ENCODE data around the gene INTS14. TPM values are rescaled to one million over a fixed set of nuclear protein-coding genes. Genes with fewer than 3 reads are reported as not detected.
"Not testable (repeated sequence)": the region's sequence is repeated elsewhere in the genome, so short reads cannot be mapped to it uniquely, and the experiment has no call there.

Gene INTS14
- total RNA-seq, 2 donors from 2014 or later = 33.4 to 37.7 TPM

- peaks cover 90% of the 10 kb centered on the region for H3K36me3 Mint-ChIP-seq (ENCODE audit: low read depth)
- peaks cover 83% of the 10 kb centered on the region for H3K36me3 ChIP-seq (ENCODE audit: control insufficient read depth, insufficient read depth, low read length)
Measured at GRCh38 chr15:65558336-65558735, 52.6 kb downstream of the INTS14 start.

GRCh38 chr15:65556622-65557021 lies 54.3 kb downstream of the INTS14 start:
- Histone ChIP-seq H3K27ac (ENCODE audit: low read depth, low read length) (no peak overlapping the region), H3K4me1 (ENCODE audit: control insufficient read depth, insufficient read depth, low read length) (peaks cover 5% of the 10 kb centered on the region), H3K36me3 (ENCODE audit: control insufficient read depth, insufficient read depth, low read length) (peaks cover 68% of the 10 kb centered on the region), H3K9me3 (ENCODE audit: control insufficient read depth, low read length) (no peaks in the 10 kb centered on the region), H3K9ac (ENCODE audit: extremely low read depth, low read length, poor library complexity, severe bottlenecking) (no peak overlapping the region), H3K4me3 (ENCODE audit: low read length) (no peak overlapping the region), H3K27me3 (ENCODE audit: control insufficient read depth, insufficient read depth, low read length, poor library complexity, severe bottlenecking) (no peaks in the 10 kb centered on the region)
- TF ChIP-seq, protein P1, sequence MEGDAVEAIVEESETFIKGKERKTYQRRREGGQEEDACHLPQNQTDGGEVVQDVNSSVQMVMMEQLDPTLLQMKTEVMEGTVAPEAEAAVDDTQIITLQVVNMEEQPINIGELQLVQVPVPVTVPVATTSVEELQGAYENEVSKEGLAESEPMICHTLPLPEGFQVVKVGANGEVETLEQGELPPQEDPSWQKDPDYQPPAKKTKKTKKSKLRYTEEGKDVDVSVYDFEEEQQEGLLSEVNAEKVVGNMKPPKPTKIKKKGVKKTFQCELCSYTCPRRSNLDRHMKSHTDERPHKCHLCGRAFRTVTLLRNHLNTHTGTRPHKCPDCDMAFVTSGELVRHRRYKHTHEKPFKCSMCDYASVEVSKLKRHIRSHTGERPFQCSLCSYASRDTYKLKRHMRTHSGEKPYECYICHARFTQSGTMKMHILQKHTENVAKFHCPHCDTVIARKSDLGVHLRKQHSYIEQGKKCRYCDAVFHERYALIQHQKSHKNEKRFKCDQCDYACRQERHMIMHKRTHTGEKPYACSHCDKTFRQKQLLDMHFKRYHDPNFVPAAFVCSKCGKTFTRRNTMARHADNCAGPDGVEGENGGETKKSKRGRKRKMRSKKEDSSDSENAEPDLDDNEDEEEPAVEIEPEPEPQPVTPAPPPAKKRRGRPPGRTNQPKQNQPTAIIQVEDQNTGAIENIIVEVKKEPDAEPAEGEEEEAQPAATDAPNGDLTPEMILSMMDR (conservative IDR thresholded peaks at IDR 0.05) = no peak
- Mint-ChIP-seq H3K36me3 (ENCODE audit: low read depth) (peaks cover 82% of the 10 kb centered on the region), H3K9me3 (no peaks in the 10 kb centered on the region), H3K4me3 (no peak overlapping the region), H3K4me1 (peaks cover 12% of the 10 kb centered on the region), H3K27ac (no peak overlapping the region), H3K27me3 (ENCODE audit: insufficient read depth) (no peaks in the 10 kb centered on the region)
- no peak for DNase-seq
- 95 to 97% methylated on average over 7 of the region's 7 CpGs for WGBS, 2 experiments (ENCODE audit: insufficient coverage in 1 of 2, insufficient read length in 1 of 2)

More at GRCh38 chr15:65558336-65558735, 52.6 kb downstream of the INTS14 start:
- no peak overlapping the region for H3K9ac ChIP-seq (ENCODE audit: extremely low read depth, low read length, poor library complexity, severe bottlenecking)
- DNase-seq = no peak
- H3K4me3 ChIP-seq (ENCODE audit: low read length) = no peak overlapping the region
- Mint-ChIP-seq H3K27ac (peak overlapping the region; percentile 14), H3K9me3 (peaks cover 2% of the 10 kb centered on the region), H3K27me3 (ENCODE audit: insufficient read depth) (no peaks in the 10 kb centered on the region), H3K4me3 (no peak overlapping the region), H3K4me1 (peaks cover 12% of the 10 kb centered on the region)
- WGBS, 2 experiments (ENCODE audit: insufficient coverage in 1 of 2, insufficient read length in 1 of 2) = 96 to 97% methylated on average over 3 to 5 of the region's 5 CpGs
- peaks cover 5% of the 10 kb centered on the region for H3K4me1 ChIP-seq (ENCODE audit: control insufficient read depth, insufficient read depth, low read length)
- H3K9me3 ChIP-seq (ENCODE audit: control insufficient read depth, low read length) = peaks cover 2% of the 10 kb centered on the region
- no peak overlapping the region for H3K27ac ChIP-seq (ENCODE audit: low read depth, low read length)
- TF ChIP-seq, protein P1 (conservative IDR thresholded peaks at IDR 0.05) = no peak
- no peaks in the 10 kb centered on the region for H3K27me3 ChIP-seq (ENCODE audit: control insufficient read depth, insufficient read depth, low read length, poor library complexity, severe bottlenecking)

GRCh38 chr15:65553691-65554090 lies 57.2 kb downstream of the INTS14 start:
- WGBS, 2 experiments (ENCODE audit: insufficient coverage in 1 of 2, insufficient read length in 1 of 2) = 98 to 100% methylated on average over 3 of the region's 3 CpGs
- peaks cover 46% of the 10 kb centered on the region for H3K36me3 ChIP-seq (ENCODE audit: control insufficient read depth, insufficient read depth, low read length)
- H3K27ac ChIP-seq (ENCODE audit: low read depth, low read length) = no peak overlapping the region
- Mint-ChIP-seq H3K4me1 (peaks cover 14% of the 10 kb centered on the region), H3K27ac (no peak overlapping the region), H3K36me3 (ENCODE audit: low read depth) (peaks cover 55% of the 10 kb centered on the region), H3K9me3 (no peaks in the 10 kb centered on the region), H3K4me3 (no peak overlapping the region), H3K27me3 (ENCODE audit: insufficient read depth) (no peaks in the 10 kb centered on the region)
- H3K4me3 ChIP-seq (ENCODE audit: low read length) = no peak overlapping the region
- peaks cover 5% of the 10 kb centered on the region for H3K4me1 ChIP-seq (ENCODE audit: control insufficient read depth, insufficient read depth, low read length)
- no peak overlapping the region for H3K9ac ChIP-seq (ENCODE audit: extremely low read depth, low read length, poor library complexity, severe bottlenecking)
- TF ChIP-seq, protein P1 (conservative IDR thresholded peaks at IDR 0.05) = no peak
- H3K27me3 ChIP-seq (ENCODE audit: control insufficient read depth, insufficient read depth, low read length, poor library complexity, severe bottlenecking) = no peaks in the 10 kb centered on the region
- no peaks in the 10 kb centered on the region for H3K9me3 ChIP-seq (ENCODE audit: control insufficient read depth, low read length)
- no peak for DNase-seq

DNA sequence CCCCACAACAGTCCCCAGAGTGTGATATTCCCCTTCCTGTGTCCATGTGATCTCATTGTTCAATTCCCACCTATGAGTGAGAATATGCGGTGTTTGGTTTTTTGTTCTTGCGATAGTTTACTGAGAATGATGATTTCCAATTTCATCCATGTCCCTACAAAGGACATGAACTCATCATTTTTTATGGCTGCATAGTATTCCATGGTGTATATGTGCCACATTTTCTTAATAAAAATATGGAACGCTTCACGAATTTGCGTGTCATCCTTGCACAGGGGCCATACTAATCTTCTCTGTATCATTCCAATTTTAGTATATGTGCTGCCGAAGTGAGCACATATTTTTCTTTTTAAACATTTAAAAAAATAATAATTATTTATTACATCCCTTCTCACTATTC lies 58.1 kb downstream of the INTS14 start:
- H3K27ac ChIP-seq (ENCODE audit: low read depth, low read length); H3K4me1 ChIP-seq (ENCODE audit: control insufficient read depth, insufficient read depth, low read length); DNase-seq; H3K4me3 ChIP-seq (ENCODE audit: low read length); H3K9ac ChIP-seq (ENCODE audit: extremely low read depth, low read length, poor library complexity, severe bottlenecking); H3K9me3 Mint-ChIP-seq; H3K4me3 Mint-ChIP-seq; H3K9me3 ChIP-seq (ENCODE audit: control insufficient read depth, low read length); H3K27ac Mint-ChIP-seq; H3K27me3 Mint-ChIP-seq (ENCODE audit: insufficient read depth); H3K27me3 ChIP-seq (ENCODE audit: control insufficient read depth, insufficient read depth, low read length, poor library complexity, severe bottlenecking): not testable (repeated sequence)
- peaks cover 43% of the 10 kb centered on the region for H3K36me3 ChIP-seq (ENCODE audit: control insufficient read depth, insufficient read depth, low read length)
- Mint-ChIP-seq H3K4me1 (peaks cover 10% of the 10 kb centered on the region), H3K36me3 (ENCODE audit: low read depth) (peaks cover 47% of the 10 kb centered on the region)
- 94% methylated on average over 4 of the region's 6 CpGs; no CpG with 5 or more reads in 1 of the 2 experiments for WGBS, 2 experiments (ENCODE audit: insufficient coverage in 1 of 2, insufficient read length in 1 of 2)

All from endodermal cell (in vitro differentiated cells).